ELR (cell line): ENCODE results near the gene OR5J2.
"Not testable (repeated sequence)": the region's sequence is repeated elsewhere in the genome, so short reads cannot be mapped to it uniquely, and the experiment has no call there.

Experiments
- DNase-seq: peaks from one replicate; pipeline ENCODE4 v3.0.0-alpha.2; 2015; ENCODE audit warnings: low read depth

Gene OR5J2

GRCh38 chr11:56176318-56176717 is at the start of gene OR5J2:
Gene OR5J2 (plus strand): TSS chr11:56176618. CDS start chr11:56176618, 0 bp downstream.
- no peak for DNase-seq

GRCh38 chr11:56140151-56140661 is 36.2 kb upstream of the OR5J2 start, which contains the start of gene OR8J3:
Gene OR8J3 (minus strand): TSS chr11:56140201. CDS start chr11:56137718, 2,483 bp downstream.
- no peak for DNase-seq

DNA sequence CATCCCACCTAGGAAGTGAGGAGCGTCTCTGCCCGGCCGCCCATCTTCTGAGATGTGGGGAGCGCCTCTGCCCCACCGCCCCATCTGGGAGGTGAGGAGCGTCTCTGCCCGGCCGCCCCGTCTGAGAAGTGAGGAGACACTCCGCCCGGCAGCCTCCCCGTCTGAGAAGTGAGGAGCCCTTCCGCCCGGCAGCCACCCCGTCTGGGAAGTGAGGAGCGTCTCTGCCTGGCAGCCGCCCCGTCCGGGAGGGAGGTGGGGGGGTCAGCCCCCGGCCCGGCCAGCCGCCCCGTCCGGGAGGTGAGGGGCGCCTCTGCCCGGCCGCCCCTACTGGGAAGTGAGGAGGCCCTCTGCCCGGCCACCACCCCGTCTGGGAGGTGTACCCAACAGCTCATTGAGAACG is 32.7 kb upstream of the OR5J2 start:
- not testable (repeated sequence) for DNase-seq

DNA sequence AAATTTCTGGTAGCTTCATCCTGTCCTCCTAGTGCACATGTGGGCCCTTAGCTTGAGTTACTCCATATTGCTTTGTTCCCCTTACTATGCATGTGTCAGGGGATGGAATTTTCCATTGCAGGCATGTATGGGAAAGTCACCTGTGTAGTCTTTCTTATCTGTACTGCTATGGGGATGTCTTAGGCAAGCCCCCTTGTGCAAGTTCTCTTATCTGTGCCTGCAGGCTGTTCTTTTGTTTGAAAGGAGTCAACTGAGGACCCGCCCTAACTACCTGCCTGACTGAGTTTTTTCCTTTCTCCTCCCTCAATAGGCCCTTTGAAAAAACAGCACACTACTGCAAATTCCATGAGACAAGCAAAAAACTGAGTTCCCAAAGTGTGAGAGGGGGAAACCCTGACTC is 25.0 kb upstream of the OR5J2 start:
- no peak for DNase-seq

DNA sequence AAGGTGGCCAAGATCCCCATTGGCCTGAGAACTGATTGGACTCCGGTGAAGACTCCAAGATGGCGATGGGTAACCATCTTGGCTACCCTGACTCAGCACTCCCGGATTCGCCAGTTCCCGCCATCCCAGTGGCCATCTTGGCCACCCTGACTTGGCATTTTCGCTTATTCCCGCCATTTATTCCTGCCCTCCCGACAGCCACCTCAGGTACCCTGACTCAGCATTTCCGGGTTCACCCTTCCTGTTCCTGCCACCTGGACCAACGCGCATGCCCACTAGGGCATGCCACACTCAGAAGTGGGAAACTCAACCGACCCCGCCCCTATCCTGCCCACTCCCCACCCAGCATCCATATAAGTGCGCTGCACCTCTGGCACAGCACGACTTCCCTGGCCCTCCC is 24.1 kb upstream of the OR5J2 start:
- no peak for DNase-seq

DNA sequence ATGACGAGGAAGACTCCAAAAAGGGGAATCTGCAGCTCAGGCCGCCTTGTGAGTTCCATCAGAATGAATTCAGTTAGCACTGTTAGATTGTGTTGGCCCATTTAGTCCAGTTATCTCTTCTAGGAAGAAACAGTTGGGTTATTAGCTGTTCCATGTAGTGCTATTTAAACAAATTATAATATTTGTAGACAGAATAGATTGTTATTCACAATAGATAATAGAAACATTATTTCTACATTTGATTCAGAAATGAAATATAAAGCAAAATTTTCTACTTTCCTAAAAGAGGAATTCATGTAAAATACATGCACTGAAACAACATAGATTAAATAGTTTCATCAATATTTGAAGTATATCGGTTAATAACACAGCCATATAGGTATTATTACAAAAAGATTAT is 16.2 kb upstream of the OR5J2 start, which contains the start of gene OR8K5:
Gene OR8K5 (minus strand): TSS at position 101 of the 400 bp plus-strand sequence. CDS start 0 bp downstream, at position 101.
- DNase-seq = no peak

DNA sequence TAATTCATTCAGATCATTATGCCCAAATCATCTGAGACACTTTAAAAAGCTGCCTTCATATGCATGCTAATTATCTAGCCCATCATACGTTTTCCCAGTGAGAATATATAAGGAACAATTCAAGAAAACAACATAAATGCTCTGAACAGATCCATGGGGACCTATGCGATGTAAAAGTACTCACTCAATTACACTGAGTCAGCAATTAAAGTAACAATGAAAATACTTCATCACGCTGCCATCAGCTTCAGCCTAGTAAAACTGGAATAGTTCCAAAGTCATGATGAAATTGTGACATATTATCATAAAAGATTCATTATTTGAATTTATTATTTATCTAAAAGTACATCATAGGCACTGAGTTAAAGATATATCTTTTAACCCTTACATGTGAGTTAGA is 12.6 kb upstream of the OR5J2 start:
- DNase-seq = no peak

DNA sequence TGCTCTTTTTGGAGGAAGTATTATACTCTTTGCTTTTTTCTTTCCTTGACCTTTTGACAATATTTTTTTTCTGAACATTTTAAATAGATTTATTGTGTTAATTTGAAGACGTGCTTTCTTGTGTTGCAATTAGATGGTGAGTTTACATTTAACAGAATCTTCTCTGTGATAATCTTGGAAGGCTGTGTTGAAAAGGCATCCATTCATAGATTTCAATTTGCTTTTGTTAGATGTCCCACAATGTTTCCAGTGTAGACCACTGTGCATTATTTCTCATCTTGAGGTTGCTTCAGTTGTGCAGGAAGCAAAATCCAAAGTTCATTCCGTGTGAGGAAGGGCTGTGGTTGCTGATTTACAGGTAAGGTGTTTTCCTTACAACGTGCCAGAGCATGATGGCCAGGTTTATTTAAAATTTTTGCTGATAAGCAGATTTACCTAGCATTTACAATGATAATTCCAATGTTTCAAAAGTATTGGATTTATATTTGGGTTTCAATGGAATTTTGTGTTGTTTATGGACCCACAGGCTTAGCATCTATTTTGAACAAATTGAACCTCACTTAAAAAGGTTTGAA is 4.1 kb upstream of the OR5J2 start:
- no peak for DNase-seq

- DNase-seq = no peak
Observed at GRCh38 chr11:56183459-56183858, 7.0 kb downstream of the OR5J2 start.

DNA sequence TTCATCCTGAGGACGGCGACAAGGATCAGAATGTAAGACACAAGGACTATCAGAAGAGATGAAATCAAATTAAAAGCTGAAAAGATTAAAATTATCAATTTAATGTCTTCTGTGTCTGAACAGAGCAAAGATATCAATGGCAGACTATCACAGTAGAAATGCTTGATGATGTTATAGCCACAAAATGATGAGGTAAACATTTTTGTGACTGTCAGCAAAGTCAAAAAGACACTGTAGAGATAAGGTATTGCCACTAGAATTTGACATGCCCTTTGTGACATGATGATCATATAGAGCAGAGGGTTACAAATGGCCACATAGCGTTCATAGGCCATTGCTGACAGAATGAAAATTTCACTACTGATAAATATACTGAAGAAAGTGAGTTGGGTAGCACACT is 12.2 kb downstream of the OR5J2 start:
- DNase-seq = no peak

DNA sequence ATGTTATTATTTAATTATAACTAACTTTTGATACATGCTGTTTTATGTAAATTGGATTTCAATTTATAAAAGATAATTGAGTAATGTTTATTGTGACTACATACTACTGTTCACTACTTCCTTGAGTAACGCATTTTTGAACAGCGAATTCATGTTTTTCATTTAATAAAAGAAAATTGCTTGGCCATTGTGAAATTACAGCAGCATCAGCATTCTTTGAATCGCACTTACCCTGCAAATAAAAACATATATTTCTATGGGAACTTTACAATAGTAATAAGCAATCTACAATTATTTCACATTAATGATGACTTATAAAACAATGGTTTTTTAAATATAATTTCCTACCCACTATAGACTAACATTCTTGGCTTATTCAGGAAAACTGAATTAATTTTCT is 20.3 kb downstream of the OR5J2 start:
- no peak for DNase-seq

DNA sequence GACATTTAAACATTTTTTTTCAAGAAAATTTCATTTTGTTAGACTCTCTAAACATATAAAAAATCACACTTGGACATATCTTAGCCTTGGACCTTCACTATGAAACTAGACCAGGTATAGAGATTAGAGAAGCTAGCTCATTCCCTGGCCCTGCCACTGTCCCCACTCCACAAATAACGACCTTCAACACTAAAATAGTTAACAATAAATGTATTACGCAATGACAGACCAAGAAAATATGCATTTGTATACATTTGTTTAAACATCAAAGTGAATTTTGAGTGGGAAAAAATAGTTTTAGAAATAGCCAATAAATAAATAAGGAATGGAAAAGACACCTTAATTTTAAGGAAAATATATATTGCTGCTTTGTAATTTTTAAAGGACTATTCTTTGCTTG is 20.9 kb downstream of the OR5J2 start:
- DNase-seq = no peak

- no peak for DNase-seq
Observed at GRCh38 chr11:56207790-56208189, 31.4 kb downstream of the OR5J2 start.

DNA sequence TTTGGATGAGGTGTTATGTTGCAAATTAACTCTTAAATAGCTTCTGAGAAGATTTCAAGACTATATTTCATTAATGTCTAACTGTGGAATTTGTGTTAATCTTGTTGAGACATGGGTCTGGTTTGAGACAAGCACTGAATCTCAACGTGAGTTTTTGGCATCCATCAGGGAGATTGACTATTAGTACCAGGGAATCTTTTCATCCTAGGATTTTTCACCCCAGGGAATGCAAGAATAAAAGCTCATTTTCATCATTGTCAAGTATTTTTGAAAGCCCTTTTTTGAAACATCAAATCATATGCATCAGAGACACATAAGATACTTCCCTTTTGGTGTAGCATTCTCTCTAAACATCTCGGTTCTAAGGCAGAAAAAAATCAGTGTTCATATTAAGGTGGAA is 38.1 kb downstream of the OR5J2 start:
- no peak for DNase-seq

DNA sequence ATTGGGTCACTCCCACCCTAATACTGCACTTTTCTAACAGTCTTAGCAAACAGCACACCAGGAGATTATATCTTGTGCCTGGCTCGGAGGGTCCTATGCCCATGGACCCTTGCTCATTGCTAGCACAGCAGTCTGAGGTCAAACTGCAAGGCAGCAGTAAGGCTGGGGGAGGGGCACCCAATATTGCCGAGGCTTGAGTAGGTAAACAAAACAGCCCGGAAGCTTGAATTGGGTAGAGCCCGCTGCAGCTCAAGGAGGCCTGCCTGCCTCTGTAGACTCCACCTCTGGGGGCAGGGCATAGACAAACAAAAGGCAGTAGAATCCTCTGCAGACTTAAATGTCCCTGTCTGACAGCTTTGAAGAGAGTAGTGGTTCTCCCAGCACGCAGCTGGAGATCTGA is 43.3 kb downstream of the OR5J2 start:
- not testable (repeated sequence) for DNase-seq
